HG02642 (cell line): Measurements from ENCODE around the gene WDR70.
A peak's percentile ranks its signal among the peaks of the same experiment; 100 is the strongest.
"Not testable (repeated sequence)": the region's sequence is repeated elsewhere in the genome, so short reads cannot be mapped to it uniquely, and the experiment has no call there.

ENCODE experiments used
- ATAC-seq: cut with Tn5 transposase; IDR thresholded peaks from one replicate; pipeline ENCODE4 v1.9.1; 2021; ENCODE audit warnings: mild to moderate bottlenecking; ENCODE audit not compliant: unreplicated experiment, poor library complexity

Gene WDR70

DNA sequence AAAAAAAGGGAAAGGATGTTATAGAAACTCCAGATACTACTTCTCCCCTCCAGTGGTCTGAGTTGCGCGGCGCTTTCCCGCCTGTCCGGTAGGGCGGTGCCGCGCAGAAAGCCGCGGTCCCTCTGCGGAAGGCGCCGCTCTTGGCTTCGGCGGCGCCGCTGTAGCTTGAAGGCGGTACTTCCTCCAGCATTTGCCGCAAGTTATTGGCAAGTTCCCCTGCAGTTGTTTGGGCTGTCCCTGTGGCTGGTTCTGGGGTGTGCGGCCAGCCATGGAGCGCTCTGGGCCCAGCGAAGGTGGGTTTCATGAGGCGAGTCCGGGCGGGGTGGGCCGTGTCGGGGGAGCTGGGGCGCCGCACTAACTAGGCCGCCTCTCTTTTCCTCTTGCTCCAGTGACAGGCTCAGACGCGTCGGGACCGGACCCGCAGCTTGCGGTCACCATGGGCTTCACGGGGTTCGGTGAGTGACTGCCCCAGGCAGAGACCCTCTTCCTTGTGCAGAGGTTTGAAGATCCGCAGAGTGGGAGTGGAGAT, at the start of gene WDR70:
Gene WDR70 (plus strand): TSS at position 219 of the 529 bp plus-strand sequence. CDS start 50 bp downstream, at position 269.
- ATAC-seq, result peak; percentile 98

DNA sequence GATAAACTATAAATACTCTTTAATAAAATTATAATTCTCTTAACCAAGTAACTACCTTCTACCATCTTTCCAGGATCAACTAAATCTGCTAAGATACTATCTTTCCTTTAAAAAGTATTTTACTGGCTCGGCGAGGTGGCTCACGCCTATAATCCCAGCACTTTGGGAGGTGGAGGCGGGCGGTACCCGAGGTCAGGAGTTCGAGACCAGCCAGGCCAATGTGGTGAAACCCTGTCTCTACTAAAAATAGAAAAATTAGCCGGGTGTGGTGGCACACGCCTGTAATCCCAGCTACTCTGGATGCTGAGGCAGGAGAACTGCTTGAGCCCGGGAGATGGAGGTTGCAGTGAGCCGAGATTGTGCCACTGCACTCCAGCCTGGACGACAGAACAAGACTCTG, 44.4 kb upstream of the WDR70 start:
- not testable (repeated sequence) for ATAC-seq

DNA sequence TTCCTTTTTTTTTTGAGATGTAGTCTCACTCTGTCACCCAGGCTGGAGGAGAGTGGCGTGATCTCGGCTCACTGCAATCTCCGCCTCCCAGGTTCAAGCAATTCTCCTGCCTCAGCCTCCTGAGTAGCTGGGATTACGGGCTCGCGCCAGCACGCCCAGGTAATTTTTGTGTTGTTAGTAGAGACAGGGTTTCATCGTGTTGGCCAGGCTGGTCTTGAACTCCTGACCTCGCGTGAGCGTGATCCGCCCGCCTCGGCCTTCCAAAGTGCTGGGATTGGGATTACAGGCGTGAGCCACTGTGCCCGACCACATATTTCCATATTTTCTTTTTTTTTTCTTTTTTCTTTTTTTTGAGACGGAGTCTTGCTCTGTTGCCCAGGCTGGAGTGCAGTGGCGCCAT, 36.4 kb upstream of the WDR70 start:
- not testable (repeated sequence) for ATAC-seq

DNA sequence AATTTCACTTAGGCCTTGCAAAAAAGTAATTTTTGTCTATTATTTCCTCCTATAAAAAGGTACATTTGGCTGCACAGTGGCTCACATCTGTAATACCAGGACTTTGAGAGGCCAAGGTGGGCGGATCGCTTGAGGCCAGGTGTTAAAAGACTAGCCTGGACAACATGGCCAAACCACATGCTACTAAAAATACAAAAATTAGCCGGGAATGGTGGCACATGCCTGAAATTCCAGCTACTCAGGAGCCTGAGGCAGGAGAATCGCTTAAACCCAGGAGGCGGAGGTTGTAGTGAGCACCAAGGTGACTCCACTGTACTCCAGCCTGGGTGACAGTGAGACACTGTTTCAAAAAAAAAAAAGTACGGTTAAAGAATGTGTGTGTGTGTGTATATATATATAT, 24.0 kb upstream of the WDR70 start:
- ATAC-seq, result no peak

DNA sequence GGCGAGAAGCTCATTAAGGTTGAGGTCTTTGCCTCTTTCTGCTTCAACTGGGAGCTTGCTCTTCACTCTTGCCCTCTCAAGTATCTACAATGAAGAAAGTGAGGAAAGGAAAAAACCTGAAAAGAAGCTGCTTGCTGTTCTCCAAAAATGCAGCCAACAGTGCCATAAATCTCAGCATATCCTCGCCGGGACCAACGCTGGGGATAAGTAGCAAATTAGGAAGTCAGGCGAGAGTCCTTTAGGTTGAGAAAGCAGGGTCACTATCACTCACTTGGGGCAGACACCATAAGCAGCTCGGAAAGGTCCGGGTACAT, 8.6 kb upstream of the WDR70 start:
- ATAC-seq, result no peak

DNA sequence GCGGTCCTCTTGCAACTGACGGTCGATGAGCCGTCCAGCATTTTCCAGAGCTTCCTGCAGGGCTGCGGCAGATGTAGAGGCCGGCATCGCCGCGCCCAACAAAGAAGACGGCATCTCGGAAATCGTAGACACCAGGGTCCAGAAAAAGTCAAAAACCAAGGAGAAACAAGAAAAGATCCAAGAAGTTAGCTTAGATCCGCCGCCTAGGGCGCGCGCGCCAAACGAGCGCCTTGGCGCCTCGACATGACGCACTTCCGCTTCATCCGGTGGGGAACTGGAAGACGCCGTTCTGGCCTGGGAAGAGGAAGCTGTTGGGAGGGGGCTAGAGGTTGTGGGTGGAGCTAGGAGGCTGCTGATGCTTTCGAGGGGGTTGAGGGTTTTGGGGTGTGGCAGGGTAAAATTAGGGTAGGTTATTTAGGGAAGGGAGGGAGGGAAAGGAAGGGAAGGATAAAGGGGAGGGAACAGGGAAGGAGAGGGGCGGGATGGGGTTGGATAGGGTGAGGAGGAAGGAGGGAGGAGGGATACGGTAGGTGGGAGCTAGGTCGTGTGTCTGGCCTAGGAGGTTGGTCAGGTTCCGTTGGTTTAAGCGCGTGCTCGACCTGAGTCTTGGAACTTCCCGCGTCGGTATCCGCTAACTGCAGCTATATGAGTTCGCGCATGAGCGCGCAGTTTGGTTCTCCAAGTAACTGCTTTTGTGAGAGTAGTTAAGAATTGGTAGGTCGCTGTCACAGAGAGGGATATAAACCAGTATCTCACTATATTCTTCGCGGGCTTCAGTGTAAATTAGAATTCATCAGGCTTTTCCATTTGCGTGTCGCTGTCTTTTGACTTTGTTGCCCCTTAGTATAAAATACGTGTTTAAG, 8.0 kb upstream of the WDR70 start, which contains the start of gene NUP155:
Gene NUP155 (minus strand): TSS at position 243 of the 863 bp plus-strand sequence. CDS start 129 bp downstream, at position 114.
- ATAC-seq, result peak; percentile 94

DNA sequence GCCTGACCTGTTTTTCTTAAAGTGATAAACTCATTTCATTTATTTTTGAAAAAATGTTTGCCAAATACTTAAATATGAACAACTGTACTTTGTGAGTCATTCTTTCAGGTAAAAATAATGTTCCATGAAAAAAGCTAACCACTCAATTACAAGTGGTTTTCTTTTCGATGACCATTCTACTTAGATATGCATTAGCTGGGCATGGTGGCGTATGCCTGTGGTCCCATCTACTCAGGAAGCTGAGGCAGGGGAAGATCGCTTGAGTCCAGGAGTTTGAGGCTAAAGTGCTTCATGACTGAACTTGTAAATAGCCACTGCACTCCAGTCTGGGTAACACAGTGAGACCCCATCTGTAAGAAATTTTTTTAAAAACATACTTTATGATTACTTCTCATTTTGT, 4.0 kb upstream of the WDR70 start:
- no peak for ATAC-seq

DNA sequence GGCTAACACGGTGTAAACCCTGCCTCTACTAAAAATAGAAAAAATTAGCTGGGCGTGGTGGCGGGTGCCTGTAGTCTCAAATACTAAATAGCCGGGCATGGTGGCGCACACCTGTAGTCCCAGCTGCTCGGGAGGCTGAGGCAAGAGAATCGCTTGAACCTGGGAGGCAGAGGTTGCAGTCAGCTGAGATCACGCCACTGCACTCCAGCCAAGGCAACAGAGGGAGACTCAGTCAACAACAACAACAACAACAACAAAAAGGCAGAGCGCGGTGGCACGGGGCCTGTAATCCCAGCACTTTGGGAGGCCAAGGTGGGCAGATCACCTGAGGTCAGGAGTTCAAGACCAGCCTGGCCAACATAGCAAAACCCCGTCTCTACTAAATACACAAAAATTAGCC, 1.1 kb upstream of the WDR70 start:
- not testable (repeated sequence) for ATAC-seq

DNA sequence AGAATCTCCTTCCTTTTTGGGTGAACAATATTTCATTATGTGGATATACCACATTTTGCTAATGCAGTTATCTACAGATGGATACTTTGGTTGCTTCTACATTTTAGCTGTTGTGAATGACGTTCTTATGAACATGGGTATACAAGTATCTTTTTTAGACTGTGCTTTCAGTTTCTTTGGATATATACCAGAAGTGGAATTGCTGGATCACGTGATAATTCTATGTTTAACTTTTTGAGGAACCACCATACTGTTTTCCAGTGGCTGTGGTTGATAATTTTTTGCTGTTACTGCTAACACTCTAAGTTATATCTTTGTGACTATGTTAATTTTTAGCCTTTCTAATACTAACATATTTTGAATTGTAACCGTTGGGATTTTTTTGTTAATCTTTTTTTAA, 12.5 kb downstream of the WDR70 start:
- ATAC-seq, result no peak

DNA sequence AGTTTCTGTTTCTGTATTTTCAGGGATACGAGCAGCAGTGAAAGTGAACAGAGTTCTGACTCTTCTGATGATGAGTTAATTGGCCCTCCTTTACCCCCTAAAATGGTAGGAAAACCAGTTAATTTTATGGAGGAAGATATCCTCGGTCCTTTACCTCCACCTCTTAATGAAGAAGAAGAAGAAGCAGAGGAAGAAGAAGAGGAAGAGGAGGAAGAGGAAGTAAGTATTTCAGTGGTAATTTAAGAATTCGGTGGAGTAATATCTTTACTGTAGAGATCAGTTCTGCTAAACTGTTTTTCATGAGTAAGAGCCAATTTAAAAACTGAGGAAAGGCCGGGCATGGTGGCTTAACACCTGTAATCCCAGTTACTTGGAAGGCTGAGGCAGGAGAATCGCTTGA, 17.2 kb downstream of the WDR70 start:
- no peak for ATAC-seq

DNA sequence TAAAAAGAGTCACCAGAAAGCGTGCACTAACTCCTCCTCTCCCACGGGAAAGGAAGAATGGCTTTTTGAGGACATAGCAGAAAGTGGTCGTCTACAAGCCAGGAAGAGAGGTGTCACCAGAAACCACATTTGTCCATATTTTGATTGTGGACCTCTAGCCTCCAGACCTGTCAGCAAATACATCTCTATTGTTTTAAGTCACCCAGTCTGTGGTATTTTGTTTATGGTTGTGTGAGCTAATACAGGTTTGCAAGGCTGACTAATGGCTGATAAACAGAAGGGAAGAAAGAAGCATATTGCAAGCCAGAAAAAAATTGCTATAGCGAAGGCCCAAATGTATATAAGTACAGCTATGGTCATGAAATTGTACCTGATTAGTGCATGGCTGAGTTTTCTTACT, 21.4 kb downstream of the WDR70 start:
- no peak for ATAC-seq

DNA sequence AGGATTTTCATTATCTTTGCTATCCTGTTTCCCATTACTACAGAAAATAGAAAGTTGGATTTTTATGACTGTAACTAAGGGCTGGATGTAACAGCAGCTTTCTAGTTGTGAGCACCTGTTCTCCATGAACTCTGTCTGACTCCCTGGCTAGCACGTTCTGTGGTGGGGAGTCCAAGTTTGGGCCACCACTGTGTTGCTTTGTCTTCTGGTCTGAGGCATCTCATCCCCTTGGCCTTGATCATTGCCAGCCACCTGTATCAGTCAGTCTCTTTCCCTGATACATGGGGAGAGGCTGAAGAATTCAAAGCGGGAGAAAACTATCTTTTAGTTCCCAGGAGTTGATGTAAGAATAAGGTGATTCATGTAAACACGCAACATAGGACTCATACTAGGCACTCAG, 33.4 kb downstream of the WDR70 start:
- ATAC-seq, result no peak

DNA sequence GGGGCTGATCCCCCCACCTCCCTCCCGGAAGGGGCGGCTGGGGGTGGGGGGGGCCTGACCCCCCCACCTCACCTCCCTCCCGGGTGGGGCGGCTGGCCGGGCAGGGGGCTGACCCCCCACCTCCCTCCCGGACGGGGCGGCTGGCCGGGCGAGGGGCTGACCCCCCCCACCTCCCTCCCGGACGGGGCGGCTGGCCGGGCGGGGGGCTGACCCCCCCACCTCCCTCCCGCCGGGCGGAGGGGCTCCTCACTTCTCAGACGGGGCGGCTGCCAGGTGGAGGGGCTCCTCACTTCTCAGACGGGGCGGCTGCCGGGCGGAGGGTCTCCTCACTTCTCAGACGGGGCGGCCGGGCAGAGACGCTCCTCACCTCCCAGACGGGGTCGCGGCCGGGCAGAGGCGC, 36.3 kb downstream of the WDR70 start:
- not testable (repeated sequence) for ATAC-seq

DNA sequence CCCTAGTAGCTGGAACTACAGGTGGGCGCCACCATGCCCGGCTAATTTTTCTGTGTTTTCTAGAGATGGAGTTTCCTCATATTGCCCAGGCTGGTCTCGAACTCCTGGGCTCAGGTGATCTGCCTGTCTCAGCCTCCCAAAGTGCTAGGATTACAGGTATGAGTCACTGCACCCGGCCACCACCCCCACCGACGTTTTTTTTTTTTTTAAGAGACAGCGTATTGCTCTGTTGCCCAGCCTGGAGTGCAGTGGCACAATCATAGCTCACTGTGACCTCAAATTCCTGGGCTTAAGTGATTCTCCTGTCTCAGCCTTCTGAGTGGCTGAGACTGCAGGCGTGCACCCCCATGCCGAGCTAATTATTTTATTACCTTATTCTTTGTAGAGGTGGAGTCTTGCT, 38.2 kb downstream of the WDR70 start:
- ATAC-seq, result no peak

DNA sequence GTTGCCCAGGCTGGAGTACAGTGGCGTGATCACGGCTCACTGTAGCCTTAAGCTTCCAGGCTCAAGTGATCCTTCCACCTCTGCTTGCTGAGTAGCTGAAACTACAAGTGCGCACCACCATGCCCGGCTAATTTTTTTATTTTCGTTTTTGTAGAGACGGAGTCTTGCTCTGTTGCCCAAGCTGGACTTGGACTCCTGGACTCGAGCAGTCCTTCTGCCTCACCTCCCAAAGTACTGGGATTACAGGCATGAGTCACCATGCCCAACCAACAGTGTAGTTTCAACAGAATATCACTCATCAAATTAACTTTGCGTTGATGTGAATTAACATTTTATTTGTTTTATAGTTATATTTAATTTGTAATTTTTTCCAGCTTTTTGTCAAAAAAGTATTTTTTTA, 45.3 kb downstream of the WDR70 start:
- ATAC-seq, result no peak

DNA sequence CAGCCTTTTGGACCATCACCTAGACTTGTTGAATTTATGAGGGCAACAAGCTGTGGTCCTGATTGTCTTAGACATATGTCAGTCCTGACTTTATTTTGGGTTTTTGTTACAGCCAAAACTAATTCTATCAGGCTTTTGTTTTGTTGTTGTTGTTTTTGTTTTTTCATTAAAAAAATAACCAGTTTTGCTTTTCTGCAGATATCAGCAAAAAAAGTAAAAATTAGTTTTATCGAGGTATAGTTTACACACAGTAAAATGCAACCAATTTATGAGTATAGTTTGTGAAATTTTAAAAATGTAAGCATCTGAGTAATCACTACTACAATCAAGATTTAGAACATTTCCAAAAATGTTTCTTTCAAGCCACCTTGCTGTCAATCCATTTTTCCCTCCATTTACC, 48.9 kb downstream of the WDR70 start:
- ATAC-seq, result no peak

DNA sequence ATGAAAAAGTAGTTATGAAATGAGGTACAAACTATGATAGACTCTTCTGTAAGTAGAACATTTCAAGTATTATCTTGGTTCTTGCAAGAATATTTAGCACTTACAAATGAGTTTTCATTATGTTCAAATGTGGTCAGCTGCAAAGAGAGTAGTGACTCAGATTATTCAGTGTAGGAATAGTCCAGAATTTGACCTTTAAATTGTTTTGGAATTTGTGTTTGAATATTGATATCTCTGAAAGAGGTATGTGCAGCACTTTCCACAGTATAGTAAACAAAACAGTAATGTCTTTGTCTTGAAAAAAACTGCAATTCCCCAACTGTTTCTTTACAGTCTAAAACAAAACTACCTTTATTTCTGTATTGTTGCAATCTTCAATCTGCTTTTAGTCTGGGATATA, 56.1 kb downstream of the WDR70 start:
- no peak for ATAC-seq

DNA sequence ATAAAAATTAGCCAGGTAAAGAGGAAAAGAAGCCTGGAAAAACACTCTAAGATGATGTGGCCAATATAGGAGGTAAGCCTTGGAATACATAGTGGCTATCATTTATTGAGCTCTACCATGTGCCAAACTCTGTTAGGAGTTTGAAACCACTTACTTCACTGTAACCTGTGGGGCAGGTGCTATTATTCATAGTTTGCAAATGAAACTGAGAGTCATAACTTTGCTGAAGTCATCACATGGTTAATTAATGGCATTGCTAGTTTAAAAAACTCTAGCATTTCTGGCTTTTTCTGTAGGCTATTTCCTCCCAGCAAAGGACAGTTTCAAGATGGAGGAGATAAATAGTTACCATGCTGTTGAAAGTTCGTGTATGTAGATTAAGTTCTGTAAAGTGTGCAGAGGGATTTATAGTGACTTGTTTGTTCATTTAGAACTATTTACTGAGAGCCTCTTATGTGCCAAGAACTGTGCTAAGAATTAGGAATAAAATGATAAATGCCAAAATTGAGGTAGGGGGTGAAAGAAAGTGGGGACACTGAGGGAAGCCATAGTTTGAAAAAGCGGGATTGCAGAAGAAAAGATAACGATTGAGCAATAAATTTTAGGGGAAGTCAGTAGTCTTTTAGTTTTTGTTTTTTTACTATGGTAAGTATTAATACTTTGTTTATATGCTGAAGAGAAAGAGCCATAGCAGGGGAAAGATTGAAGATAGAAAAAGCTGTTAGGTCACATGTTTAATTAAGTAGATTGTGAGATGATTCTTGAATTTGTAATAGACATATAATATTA, 57.2 kb downstream of the WDR70 start:
- ATAC-seq, result peak; percentile 73

DNA sequence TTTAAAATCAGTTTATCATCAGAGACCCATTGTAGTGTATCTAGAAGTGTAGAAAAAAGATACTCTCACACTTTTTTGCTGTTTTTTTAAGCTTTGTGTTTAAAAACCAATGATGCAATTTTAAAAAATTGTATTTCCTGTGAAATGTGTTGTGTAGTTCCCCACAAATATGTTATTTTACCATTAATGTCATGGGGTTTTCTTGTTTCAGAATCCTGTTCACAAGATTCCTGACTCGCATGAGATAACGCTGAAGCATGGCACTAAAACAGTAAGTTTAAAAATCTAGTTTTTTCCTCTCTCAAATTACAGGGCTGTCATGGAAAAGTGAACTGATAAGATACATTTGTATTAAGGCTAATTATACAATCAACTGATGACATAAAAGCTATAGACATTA, 58.6 kb downstream of the WDR70 start:
- ATAC-seq, result no peak

DNA sequence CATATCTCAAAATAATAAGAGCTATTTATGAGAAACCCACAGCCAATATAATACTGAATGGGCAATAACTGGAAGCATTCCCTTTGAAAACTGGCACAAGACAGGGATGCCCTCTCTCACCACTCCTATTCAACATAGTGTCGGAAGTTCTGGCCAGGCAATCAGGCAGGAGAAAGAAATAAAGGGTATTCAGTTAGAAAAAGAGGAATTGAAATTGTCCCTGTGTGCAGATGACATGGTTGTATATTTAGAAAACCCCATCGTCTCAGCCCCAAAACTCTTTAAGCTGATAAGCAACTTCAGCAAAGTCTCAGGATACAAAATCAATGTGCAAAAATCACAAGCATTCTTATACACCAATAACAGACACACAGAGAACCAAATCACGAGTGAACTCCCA, 66.7 kb downstream of the WDR70 start:
- not testable (repeated sequence) for ATAC-seq

DNA sequence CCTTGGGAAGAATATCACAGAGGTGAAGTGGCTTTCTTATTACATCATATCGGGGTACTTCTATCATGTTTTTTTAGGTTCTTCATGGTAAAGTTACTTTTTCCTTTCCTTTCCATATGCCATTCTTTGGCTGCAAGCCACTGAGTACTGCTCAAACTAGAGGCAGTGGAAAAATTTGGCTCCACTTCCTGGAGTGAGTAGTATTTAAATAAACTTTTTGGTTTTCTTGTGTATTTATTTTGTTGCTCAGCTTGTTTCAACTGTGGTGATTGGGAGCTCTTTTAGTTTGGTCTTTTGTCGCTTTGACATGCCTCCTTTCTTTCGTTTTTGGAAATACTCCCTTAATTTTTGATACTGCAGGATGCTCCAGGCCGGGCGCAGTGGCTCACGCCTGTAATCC, 69.8 kb downstream of the WDR70 start:
- ATAC-seq, result no peak
